Measurements from ENCODE around the gene TNRC6C.
A peak's percentile ranks its signal among the peaks of the same experiment; 100 is the strongest.

Gene TNRC6C

GRCh38 chr17:78031435-78031834 is 72.9 kb downstream of the TNRC6C start:
- DNase-seq (ENCODE audit: extremely low read depth, low read depth): no peak
- no peak for TF ChIP-seq CTCF (IDR thresholded peaks at IDR 0.05; ENCODE audit: low read depth, low read length)

GRCh38 chr17:78032166-78032565 is 73.7 kb downstream of the TNRC6C start:
- no peak for TF ChIP-seq CTCF (IDR thresholded peaks at IDR 0.05; ENCODE audit: low read depth, low read length)

GRCh38 chr17:78034429-78035091 is 76.1 kb downstream of the TNRC6C start:
- DNase-seq (ENCODE audit: extremely low read depth, low read depth): no peak
- TF ChIP-seq CTCF (IDR thresholded peaks at IDR 0.05; ENCODE audit: low read depth, low read length): no peak

More at GRCh38 chr17:78032166-78032565, 73.7 kb downstream of the TNRC6C start:
- DNase-seq (ENCODE audit: extremely low read depth, low read depth): peak; percentile 75

GRCh38 chr17:78037280-78037679 is 78.8 kb downstream of the TNRC6C start:
- TF ChIP-seq CTCF (IDR thresholded peaks at IDR 0.05; ENCODE audit: low read depth, low read length): no peak
- no peak for DNase-seq (ENCODE audit: extremely low read depth, low read depth)

GRCh38 chr17:78038748-78039288 is 80.3 kb downstream of the TNRC6C start:
- no peak for TF ChIP-seq CTCF (IDR thresholded peaks at IDR 0.05; ENCODE audit: low read depth, low read length)
- no peak for DNase-seq (ENCODE audit: extremely low read depth, low read depth)

GRCh38 chr17:78039581-78039980 is 81.1 kb downstream of the TNRC6C start:
- DNase-seq (ENCODE audit: extremely low read depth, low read depth): no peak
- TF ChIP-seq CTCF (IDR thresholded peaks at IDR 0.05; ENCODE audit: low read depth, low read length): no peak

GRCh38 chr17:78040440-78041385 is 82.2 kb downstream of the TNRC6C start:
- no peak for DNase-seq (ENCODE audit: extremely low read depth, low read depth)

More at GRCh38 chr17:78040440-78041385, 82.2 kb downstream of the TNRC6C start:
- TF ChIP-seq CTCF (IDR thresholded peaks at IDR 0.05; ENCODE audit: low read depth, low read length): peak; percentile 3; the same call in 1 of the 2 replicates
